ENCODE data around the gene SGK1. TPM values are rescaled to one million over a fixed set of nuclear protein-coding genes. Genes with fewer than 3 reads are reported as not detected.

The SGK1 gene
- polyA plus RNA-seq, 5 donors = 28.2 to 111 (median 73.5) TPM

DNA sequence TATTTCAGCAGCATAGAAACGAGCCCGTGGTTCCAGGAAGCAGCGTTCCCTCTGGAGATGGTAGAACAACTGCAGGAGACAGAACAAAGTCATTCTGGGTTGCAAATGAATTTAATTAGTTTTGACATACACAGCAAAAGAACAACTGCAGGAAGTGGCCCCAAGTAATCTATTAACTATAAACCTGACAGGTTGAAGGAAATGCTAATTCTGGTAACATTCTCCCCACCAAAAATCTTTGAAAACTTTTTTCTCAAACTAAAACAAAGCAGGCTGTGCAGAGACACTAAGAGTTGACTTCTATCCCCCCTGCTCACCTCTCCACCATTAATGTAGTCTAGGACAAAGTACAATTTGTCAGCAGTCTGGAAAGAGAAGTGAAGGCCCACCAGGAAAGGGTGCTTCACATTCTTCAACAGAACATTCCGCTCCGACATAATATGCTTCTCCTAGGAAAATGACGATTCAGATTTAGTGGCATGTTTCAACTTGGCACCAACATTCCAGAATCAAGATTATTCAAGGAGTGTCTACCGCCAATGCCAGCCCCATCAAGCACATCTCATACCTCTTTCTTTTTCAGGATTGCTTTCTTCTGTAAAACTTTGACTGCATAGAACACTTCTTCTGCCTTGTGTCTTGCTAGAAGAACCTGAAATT is 145.1 kb downstream of the SGK1 start:
- no peak for DNase-seq

- DNase-seq = no peak
Observed at GRCh38 chr6:134172020-134172705, 145.7 kb downstream of the SGK1 start.

DNA sequence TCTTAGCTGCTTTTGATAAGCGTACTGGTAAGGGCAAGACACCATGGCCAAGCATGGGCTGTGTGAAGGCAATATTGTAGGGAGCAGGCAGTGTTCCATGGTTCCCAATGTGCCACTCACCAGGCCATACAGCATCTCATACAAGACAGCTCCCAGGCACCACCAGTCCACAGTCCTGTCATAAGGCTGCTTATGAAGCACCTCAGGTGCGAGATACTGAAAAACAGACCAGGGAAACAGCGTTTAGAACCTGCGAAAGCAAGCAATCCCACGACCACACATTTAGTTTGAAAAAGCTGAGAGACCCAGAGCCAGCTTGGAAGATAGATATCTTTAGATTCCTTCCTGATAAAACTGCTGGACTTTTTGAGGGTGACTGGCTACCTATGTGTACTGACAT is 146.4 kb downstream of the SGK1 start:
- no peak for DNase-seq

DNA sequence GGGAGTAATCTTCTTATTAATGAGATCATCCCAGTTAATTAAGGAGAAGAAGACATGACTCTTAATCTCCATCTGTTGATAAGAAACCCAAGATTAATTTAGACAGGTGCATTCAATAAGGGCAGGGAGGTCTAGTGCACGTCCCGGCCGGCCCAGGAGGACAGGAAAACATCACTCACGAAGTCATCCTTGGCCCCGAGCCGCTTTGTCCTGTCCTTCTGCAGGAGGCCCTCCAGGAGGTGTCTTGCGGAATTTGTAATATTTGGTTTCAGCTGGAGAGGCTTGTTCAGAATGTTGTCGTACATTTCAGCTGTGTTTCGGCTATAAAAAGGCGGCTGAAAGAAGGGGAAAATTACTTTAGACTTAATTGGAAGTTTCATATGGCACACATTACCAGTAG is 147.1 kb downstream of the SGK1 start:
- no peak for DNase-seq

DNA sequence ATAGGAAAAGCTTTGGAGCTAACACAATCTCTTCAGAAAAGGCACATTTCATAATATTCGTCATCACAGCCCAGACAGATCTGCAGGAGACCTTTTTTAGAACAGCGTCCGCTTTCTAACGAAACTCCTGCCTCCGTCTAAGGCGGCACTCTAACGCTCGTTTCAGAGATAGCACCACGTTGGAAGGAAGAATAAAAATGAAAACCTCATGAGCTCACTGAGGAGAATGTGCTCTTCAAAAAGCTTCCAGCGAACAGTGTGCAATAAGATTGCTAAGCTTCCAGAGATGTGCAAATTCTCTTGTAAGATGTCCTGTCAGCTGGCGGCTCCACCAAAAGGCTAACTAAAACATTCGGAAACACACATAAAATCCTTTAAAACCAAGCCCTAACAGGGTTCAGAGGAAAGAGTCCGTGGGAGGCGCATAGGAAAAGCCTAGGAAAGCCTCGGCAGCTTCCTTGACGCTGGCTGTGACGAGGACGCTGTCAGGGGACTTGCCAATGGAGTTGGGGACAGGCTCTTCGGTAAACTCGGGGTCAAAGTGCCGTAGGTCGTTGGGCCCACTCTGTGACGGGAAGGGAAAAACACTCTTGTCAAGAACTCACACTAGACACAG is 147.9 kb downstream of the SGK1 start:
- no peak for DNase-seq

DNA sequence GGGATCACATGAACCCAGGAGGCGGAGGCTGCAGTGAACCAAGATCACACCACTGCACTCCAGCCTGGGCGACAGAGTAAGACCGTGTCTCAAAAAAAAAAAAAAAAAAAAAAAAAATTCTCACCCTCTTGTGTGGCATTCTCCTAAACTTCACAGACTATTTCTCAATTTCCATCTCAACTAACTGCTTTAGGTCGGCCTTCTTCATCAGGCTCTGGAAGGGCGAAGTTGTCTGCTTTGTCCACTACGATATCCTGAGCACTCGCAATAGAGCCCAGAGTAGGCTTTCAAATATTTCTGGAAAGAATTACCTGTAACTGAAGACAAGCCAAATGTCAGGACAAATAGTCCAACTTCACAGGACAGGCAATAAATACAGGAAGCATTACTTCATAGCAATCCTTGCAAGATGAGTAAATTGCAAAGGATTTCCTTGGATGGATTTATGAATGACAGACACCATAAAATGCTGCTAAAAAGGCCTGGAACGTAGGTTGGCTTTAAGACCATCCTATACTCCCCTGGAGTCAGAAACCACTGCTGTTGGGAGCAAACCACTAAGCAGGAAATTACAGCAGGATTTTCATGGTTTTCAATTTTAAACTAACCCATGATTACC is 149.2 kb downstream of the SGK1 start:
- DNase-seq = no peak

GRCh38 chr6:134166511-134167261 is 151.2 kb downstream of the SGK1 start:
- DNase-seq = no peak

DNA sequence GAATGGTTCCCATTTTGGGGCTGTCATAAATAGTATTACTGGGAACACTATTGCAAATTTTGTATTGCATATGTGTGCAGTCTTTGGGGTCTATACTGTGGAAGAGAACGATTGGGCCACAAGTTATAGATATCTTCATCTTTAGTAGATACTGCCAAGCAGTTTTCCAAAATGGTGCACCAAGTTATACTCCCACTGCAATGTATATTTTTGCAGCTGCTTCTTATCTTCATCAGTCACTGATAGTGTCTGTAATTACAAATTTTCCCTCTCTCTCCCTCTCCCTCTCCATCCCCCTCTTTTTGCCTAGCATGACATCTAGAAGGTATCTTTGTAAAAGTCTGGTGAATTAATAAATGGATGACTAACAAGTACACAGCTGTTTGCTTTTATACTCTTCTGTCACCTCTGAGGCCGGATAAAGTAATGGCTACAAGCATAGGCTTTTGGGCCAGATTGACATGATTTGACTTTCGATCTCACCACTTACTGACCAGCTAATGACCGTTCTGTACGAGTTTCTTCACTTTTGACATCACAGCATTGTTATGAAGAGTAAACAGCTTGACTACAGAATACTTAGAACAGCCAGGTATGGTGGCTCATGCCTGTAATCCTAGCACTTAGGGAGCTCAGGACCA is 152.2 kb downstream of the SGK1 start:
- no peak for DNase-seq

DNA sequence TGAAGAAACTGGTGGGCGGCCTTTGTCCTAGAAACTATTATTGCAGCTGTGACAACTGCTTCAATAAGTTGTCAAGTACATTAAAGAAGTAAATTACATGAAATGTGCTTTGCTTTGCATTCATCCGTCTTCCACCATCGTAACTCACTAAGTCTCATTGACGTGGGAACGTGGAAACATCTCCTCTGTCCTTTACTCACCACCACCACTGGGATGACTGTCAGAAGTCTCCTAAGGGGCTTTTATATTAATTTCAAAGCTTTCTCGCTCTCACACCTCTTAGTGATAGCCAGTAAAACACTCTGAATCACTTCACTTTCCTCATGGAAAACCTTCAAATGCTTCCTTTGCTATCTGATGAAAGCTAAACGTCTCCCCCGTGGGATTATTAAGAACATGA is 153.6 kb downstream of the SGK1 start:
- no peak for DNase-seq

DNA sequence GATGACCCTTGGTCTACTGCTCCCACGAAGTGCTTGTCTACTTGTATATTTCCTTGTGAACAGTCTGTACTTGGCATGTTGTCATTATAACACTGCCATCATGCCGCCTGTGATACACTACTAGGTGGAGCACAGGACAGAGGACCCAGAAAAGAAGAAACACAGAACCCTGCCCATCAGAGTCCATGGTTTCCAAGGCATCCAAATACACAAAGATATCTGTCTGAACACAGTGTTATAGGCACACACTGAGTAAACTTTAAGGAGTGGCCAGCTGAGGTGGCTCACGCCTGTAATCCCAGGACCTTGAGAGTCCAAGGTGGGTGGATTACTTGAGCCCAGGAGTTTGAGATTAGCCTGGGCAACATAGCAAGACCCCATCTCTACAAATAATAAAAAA is 155.0 kb downstream of the SGK1 start:
- no peak for DNase-seq

DNA sequence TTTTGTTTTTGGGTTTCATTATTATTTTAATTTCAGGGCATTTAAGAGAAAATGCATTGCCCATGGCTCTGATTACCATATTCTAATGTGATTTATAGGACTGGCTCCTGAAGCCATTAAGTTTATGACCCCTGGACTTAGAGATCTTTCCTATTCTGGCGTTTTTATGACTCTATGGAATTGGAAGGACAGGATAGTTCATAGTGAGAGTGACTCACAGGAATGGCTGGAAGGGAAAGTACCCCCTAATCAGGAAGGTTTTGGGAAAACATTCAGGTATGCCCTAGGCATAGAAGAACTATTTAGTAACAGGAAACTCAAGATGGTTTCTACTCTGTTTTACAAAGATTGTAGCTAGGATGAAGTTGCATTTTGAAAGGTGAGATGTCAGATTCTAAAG is 156.9 kb downstream of the SGK1 start:
- no peak for DNase-seq

DNA sequence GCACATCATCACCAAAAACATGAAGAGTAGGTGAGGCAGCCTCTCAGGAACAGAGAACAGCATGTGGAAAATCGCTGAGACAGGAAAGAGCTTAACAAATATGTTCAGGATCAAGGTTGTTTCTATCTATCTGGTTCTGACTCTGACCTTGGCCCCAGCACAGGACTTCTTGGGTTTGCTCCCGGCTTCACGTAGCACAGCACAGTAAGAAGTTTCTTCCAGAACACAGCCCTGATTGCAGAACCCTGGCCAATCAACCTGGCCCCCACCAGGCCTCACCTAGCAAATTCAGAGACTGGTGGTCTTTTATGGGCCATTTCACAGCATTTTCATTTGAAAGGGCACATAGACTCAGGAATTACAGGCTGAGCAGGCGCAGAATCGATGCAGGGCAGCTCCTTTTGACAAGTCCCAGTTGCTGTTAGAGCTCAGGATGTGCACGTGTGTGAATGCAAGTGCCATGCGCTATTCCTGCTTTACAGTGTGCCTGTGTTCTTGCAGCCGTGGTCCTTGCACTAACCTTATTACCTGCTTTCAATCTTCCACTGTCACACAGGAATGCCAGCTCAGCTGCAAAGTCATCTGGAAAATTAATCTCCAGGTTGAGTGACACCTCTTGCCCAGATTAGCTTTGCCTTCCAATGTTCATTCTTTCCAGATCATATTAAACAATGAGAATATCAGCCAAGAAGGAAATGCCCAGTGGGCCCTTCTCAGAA is 165.0 kb downstream of the SGK1 start:
- no peak for DNase-seq

GRCh38 chr6:134148566-134148965 is 169.3 kb downstream of the SGK1 start:
- no peak for DNase-seq

DNA sequence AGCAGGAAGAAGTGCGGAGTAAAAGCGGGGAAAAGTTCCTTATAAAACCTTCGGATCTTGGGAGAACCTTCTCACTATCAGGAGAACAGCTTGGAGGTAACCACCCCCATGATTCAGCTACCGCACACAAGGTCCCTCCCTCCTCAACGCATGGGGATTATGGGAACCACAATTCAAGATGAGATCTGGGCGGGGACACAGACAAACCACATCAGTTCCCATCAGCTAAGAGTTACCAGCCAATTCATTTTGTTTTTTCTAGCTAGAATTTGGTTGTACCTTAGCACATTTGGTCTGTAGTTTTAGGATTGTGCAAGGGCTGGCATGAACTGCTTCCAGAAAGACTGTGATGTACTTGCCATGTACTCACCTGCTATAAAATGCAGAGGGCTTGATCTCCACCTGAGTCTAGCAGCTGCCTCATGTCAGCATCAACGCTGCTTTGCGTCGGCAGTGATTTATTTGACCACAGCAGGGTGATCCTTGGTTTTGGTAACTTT is 170.8 kb downstream of the SGK1 start:
- no peak for DNase-seq

- DNase-seq = no peak
Observed at GRCh38 chr6:134146268-134147033, 171.5 kb downstream of the SGK1 start.

- no peak for DNase-seq
Observed at GRCh38 chr6:134145786-134146185, 172.1 kb downstream of the SGK1 start.

DNA sequence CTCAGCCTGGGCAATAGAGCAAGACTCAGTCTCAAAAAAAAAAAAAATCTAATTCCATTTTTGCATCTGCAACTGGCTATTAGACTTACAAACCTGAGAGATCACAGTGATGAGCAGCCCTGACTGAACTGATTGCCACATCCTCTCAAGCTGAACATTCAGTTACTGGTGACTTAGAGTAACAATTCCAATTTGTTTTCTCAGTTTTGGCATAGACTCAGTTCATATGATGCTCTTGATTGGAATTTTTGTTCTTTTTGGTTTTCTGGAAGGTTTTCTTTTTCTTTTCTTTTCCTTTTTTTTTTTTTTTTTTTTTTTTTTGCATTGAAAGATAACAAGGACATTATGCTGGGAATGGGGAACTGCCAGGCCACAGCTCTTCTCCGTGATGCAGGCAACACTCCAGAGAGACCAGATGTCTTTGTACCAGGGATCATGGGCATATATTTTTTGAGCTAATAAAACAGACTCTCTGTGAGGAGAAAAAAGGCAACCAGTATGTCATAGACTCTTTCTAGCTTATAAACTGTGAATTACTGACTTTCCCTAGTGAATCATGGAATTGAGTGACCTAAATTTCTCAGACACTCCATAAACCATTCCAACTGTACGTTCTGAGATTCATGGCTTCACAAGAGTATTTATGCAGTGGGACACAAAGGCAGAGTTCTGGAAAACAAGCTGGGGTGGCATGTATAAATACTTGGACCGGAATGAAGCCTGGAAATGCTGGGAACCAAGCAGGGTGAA is 179.5 kb downstream of the SGK1 start:
- DNase-seq = no peak

GRCh38 chr6:134134654-134135053 is 183.3 kb downstream of the SGK1 start:
- DNase-seq = no peak

DNA sequence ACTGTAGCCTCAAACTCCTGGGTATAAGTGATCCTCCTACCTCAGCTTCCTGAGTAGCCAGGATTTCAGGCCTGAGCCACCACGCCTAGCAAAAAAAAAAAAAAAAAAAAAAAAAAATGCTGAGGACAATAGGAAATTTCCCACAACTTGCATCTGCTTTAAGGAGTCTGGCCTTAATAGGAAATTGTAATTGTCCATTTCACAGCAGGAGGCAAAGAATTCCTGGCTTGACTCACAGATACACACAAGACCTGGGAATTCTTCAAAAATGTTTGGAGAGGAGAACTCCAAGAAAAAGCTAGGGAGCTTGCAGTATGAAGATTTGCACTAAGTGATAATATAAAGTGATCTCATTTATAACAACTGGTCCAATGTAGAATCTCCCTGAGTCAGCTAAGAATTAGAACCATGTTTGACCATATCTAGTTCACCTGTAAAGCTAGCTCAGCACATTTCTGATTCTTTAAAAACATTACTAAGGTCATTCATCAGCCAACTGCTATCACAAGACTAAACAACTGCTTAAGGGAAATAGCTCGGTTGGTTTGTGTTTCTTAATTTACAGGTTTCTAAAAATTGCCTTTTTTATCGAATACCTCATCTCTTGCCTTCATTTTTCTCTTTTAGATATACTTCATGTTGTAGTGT is 185.3 kb downstream of the SGK1 start:
- DNase-seq = no peak

Data from right lung (tissue), 5 donors.